ENCODE results near the gene KLHDC7A.

GRCh38 chr1:18484276-18484675 is 3.5 kb downstream of the KLHDC7A start:
- no peak for TF ChIP-seq POLR2A (IDR thresholded peaks at IDR 0.05; ENCODE audit: low read depth, low read length)
- TF ChIP-seq TAF1 (IDR thresholded peaks at IDR 0.05; ENCODE audit: borderline replicate concordance, low read depth, low read length), result no peak
